ENCODE measurements around the gene AK9. TPM values are rescaled to one million over a fixed set of nuclear protein-coding genes. Genes with fewer than 3 reads are reported as not detected.

The AK9 gene
- polyA plus RNA-seq, 10 donors: 4.5 to 7.5 (median 6.1) TPM

DNA sequence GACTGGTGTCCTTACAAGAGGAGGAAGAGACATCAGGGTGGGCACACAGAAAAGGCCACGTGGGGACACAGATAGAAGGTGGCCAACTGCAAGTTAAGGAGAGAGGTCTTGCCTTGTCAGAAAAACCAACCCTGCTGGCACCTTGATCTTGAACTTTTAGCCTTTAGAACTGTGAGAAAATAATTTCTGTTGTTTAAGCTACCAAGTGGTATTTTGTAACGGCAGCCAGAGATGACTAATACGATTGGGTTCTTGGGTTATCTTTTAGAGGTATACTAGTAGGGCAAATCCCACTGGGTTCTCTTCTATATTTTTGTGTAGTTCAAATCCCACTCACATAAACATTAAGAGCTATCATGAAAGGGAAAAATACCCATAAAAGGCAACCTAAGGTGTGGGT, 176.1 kb downstream of the AK9 start:
- no peak for DNase-seq

DNA sequence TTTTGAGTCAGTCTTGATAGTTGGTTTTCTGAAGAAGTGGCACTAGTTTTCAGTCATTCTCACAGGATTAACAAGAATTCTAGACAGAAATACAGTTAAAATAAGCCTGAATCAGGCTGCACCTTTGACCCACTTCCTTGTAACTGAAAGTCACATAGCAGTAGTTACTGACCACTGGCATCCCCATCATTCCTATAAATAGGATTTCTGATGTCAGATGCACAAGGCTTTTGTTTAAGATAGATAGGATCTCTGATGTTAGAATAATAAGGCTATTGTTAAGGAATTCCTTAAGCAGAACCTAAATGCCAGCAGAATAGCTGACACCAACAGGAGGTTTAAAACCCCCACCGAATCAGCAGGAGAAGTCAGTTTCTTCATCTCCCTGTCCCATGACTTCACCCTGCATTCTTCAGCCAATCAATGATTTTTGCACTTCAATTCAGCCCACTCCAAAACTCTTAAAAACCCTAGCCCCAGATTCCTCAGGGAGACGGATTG, 177.4 kb downstream of the AK9 start:
- no peak for DNase-seq

DNA sequence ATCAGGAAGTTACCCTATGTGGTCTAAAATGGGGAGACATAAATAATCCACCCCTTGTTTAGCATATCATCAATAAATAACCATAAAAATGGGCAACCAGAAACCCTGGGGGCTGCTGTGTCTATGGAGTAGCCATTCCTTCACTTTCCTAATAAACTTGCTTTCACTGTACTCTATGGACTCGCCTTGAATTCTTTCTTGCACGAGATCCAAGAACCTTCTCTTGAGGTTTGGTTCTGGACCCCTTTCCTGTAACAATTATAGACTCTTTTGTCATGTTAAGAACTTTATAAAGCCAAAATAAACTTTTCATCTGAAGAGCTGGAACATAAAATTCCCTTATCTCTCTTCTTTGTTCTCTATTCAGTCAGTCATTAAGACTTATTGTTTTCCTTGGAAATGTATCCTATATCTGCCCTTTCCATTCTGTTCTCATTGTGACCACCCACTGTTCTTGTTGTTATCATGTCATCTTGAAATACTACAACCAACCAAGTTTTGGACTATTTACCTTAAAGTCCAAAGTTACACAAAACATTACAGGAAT, 178.7 kb downstream of the AK9 start:
- no peak for DNase-seq

DNA sequence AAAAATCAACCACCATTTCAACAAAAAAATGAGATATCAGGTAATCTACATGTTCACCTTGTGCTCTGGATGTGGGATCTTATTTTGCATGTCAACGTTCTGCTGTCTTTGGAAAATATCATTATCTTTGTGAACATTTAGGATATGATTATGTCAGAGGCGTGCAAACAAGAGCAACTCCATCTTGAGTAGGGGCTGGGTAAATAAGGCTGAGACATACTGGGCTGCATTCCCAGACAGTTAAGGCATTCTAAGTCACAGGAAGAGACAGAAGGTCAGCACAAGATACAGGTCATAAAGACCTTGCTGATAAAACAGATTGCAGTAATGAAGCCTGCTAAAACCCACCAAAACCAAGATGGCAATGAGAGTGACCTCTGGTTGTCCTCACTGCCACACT, 179.2 kb downstream of the AK9 start:
- DNase-seq: no peak

DNA sequence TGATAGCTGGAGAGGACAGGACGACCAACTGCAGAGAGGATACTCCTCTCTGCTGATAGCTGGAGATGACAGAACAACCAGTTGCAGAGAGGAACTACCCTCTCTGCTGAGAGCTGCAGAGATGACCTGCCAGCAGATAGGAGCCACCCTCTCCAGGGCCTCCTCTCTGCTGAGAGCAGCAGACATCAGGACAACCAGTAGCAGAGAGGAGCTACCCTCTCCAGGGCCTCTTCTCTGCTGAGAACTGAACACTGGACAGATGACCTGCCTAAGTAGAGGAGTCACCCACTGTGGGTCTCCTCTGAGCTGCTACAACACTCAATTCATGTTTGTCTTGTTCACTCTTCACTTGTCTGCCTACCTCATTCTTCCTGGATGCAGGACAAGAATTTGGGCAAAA, 180.6 kb downstream of the AK9 start:
- DNase-seq: no peak

DNA sequence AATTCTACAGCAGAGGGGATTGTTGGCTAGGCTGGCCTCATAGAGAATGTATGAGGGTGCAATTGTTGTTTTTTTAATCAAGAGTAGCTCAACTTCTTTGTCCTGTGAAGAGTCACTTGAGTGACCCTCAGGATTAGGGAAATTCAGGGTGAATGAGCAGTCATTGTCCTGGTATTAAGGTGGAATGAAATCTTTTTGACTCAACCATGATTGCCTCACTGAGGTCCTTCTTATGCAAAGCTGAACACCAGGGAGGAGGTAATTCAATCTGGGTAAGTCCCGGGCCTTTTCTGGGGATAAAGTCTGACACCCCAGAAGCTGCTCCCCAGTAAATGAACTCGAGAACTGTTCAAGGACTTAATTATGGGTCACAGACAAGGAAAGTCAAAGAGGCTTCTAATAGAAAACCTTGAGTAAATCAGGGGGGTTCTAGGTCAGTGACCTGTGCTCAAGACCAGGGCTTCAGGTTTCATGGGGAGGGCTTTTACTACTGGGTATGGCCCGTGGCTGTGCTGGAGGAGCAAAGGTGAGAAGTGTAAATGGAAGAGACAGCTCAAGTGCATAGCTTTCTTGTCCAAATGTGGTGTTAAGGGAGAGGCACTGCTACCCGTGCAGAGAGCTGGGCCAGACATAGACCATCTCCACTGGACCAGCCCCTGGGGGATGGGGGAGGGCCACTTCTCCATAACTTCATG, 182.7 kb downstream of the AK9 start:
- DNase-seq: no peak

DNA sequence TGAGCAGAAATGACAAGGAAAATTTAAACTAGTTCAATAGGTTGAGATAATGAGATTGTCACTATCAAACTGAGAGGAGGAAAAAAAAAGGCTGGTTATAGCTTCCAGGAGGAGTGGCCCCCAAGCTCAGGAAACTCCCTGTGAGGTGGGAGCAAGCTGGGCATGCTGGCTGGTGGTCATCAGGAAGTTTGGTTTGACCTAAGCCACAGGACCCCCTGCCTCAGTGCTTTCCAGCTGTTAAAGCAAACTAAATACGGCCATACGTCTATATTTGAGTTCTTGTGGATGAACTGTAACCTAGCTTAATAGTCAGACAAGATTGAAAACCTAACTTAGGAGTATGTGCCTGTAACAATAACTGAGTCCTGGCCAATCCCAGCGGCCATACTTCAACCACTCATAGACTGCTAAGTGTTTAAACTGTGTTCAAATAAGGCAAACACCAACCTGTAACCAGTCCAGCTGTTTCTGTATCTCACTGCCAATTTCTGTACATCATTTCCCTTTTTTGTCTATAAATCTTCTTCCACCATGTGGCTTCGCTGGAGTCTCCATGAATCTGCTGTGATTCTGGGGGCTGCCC, 183.4 kb downstream of the AK9 start:
- no peak for DNase-seq

DNA sequence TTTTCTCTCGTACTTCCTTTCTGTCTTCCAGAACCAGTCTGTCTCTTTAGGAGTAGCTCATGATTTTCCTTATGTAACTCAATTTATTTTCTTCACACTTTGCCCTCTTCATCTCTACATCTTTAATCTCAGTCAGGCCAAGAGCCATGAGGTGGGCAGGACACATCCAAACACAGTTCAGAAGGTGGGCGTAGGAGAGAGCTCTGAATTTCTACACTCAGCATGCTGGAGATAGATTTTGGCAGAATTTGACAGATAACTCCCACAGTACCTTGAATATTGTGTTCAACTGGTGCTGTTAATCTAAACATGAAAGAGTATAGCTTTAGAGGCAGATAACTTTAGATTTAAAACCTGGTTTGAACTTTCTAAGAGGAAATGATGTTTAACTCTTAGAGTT, 184.2 kb downstream of the AK9 start:
- DNase-seq: no peak

DNA sequence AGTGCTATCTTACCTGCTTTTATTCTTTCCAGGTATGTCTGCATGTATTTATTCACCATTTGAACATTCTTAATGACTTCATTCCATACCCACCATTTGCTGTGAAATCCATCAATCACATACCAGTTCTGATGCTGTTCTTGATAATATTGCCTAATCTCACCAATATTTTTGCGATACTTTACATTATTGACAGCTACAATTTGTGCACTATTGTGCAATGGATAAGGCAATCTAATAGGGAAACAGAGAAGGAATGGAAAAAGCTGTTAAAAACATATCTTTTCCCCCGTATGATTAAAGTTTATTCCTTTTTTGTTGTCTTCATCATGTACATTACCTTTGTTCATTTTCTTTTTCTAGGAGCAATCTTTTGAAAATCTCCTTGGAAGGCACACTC, 184.7 kb downstream of the AK9 start:
- no peak for DNase-seq

DNA sequence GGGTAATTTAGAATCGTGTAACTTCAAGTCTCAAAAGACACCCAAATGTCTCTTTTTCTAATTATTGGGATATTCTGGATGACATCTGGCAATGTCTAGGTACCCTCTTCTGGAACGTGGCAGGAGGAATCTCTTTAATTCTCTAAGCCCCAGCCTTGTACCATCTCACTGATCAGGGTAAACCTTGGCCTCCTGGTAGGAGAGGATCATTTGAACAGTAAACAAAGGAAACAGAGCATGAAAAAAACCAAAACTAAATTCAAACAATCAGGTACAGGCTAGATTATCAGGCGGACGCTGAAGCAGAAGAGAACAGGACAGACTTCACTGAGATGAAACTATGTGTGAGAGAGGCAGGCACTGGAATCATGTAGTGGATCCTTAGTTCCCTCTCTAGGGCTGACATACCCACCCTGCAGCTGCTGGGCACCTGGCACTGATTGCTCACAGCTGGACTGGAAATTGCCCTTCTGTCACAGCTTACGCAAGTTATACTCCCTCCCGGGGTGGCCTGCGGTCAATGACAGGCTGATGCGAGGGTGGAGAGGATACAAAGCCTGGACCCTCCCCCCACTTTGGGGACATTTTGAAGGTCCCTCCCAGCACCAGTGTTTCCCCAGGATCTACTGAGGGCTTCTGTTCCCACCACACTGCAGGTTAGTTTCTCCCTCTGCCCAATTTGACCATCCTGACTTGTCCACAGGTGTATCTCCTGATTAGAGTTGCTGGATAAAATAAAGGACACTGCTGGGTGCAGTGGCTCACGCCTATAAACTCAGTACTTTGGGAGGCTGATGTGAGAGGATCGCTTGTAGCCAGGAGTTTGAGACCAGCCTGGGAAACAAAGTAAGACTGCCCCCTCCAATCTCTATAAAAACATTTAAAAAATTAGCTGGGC, 187.4 kb downstream of the AK9 start:
- DNase-seq: peak in 2 of 3 donors; percentile 41 to 61

DNA sequence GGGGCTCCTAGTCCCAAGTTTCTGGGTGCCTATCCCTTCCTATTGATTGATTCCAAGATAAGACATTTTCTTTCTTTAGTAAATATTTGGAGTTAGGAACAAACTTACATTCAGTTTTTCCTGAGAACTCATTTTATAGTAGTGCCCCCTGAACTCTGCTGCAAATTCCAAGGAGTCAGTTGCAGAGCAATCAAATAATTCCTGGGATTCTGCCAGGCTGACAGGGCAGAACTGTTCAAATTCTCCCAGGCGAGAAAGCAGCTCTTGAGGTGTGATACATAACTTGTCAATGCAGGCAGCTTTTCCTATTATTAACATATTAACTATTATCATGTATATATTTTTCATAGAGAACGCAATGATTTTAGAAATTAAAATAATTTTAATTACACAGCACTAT, 192.1 kb downstream of the AK9 start:
- DNase-seq: no peak

DNA sequence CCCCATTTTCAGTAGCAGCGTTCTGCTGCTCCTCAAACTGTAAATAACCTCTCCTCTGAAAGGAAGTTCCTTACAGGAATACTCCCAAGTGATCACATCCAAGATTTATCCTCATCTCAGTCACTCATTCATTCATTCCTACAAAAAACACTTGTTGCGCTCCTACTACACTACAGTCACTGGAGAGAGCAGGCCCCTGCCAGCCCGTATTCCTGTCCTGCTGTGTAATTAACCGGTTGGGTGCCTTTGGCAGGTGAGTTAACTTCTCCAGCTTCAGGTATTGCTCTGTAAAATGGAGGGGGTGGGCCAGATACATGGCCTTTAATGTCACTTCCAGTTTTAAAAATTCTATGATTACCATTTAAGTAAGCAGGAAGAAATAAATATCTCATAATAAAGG, 192.9 kb downstream of the AK9 start:
- no peak for DNase-seq

DNA sequence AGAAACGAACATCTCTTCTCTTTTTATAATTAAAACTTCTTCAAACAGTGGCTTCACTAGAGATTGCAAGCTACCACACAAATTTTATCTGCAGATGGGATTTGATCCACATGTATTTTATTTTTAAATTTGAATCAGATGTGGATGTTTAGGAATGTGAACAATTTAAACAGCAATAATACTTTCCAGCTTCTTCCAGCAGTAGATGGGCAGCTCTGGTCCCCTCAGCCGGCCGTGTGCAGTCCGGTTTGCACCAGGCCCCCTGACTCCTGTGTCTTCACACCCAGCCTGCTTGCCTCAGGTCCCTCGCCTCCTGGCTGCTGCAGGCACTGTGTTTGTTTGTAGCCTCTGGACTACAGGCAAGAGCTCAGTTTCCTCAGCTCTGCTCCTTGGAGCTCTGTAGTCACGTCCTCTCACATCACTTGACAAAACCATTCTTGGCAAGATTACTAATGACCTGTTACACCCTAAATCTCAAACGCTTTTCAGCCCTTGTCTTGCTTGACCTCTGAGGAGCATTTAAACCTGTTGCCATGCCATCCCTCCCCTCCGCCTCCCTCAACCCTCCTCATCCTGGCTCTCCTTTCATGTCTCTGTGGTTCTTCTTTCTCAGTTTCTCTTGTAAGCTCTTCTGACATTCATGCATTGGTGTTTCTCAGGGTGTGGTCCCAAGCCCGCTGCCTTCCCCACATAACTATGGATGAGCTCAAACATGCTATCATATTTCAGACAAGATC, 194.8 kb downstream of the AK9 start:
- peak in 1 of 3 donors; percentile 37 for DNase-seq

DNA sequence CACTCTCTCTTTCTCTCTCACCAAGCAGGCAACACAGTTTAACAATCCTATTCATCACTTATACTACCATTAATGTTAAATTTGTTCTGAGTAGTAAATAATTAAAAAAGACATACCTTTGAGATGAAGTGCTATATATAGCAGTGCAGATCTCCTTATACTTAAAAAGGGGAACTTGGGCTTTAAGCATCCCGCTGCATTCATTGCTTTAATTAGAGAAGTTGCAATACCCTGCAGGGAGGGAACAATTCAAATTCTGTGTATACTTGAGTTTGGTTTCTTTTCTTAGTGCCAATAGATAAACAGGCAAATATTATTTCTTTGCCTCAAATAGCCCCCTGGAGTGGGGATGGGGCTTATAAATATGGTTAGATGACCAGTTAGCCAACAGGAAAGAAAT, 197.1 kb downstream of the AK9 start:
- DNase-seq: no peak

DNA sequence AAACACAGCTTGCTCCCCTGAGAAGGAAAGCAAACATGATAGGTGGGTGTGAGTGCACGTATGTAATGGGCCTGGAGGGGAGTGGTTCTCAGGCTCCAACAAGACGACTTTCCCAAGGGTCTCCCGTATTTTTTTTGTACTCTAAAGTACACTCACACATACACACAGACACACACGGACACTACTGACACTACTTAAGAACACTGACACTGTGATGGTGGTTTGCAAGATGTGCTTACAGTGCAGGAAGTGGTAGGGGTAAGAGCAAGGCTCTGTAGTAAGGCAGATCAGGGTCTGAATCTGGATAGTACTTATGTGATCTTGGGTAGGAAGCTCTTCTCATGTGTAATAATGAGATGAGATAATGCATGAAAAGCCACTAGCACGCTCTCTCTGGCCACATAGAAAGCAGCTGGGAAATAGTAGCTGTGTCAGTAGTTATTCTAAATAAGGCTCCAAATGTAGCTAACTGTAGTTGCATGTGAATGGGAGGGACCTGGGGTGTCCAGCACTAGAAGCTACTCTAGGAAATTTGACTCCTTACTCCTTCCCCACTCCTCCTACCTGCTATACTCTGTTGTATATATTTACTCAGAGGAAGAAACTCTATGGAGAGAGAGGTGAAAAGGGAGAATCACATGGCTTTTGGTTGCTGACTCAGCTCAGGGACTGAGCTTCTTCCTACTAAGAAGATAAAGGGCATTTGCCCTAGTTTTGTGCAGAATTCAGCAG, 199.6 kb downstream of the AK9 start:
- DNase-seq: peak in 1 of 3 donors; percentile 19

DNA sequence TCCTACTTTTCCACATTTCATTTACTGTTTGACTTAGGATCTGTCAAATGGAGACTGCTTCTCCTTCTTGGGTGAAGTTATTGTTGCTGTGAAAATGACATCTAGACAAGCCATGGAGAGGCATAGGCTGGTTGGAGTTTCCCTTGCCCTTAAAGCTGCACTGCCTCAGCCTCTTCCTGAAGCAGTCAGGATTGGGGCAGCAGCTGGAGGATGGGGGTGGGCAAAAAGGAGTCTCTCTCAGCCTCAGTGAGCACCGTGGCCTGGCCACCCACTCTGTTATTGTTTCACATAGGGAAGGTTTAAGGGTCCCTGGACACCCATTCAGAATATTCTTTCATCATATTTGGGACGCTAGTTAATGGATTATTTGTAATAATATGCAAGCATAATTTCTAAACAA, 200.3 kb downstream of the AK9 start:
- no peak for DNase-seq

DNA sequence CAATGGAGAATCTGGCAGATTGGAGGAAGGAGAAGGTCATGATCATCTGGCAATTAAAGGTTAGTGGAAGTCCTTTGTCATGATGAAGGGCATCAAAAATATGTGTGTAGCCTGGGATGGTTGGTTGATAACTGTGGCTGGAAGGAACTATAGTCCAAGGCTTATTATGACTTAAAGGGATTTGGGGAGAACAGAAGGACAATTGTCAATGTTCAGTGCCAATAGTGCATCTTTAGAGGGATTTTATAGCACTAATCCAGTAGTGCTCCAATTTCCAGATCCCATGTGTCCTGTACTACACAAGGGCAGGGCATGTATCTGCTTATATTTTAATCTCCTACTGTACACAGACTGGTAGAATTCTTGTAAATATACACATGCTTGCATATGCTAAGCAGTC, 203.0 kb downstream of the AK9 start:
- DNase-seq: no peak

DNA sequence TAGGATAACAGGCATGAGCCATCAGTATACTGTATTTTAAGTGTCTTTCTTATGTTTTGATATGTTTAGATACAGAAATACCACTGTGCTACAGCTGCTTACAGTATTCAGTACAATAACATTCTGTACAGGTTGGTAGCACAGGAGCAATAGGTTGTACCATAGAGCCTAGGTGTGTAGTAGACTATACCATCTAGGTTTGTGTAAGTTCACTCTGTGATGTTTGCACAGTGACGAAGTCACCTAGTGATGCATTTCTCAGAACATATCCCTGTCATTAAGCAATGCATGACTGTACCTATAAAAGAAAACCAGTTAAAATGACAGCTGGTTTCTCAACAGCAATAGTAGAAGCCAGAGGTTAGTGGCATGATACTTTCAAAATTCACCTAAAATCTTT, 204.9 kb downstream of the AK9 start:
- no peak for DNase-seq

DNA sequence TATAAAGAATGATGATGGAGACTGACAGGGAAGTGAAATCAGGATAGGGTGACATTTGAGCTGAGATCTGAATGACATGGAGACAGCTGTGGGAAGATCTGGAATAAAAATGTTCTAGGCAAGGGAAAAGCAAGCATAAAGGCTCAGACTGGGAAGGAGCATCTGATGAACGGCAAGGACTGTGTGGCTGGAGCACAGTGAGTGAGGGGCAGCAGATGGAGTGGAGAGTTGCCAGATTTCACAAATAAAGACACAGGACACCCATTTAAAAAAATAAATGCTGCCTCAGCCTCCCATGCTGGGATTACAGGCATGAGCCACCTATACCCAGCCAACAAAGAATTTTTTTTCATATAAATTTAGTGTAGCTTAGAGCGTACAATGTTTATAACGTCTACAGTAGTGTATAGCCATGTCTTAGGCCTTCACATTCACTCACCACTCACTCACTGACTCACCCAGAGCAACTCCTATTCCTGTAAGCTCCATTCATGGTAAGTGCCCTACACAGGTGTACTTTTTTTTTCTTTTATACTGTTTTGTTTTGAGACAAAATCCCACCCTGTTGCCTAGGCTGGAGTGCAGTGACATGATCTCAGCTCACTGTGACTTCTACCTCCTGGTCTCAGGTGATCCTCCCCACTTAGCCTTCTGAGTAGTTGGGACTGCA, 205.6 kb downstream of the AK9 start:
- peak in 1 of 3 donors; percentile 20 for DNase-seq

DNA sequence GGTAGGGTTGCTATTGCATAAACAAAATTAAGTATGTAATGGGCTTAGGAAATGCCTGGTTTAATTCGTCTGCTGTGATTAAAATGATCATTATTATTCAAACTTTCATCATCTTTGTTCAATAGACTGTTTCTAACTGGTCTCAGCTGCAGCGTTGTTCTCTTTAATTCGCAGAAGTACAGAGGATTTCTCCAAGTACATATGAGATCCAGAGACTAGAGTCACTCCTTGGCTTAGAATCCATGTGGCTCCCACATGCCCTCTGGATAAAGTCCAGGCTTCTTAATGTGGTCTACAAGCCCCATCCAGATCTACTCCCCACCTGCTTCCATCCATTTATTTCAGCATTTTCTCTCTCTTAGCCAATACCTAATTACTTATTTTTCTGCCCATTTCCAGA, 206.9 kb downstream of the AK9 start:
- DNase-seq: peak in 2 of 3 donors; percentile 31 to 57

DNA sequence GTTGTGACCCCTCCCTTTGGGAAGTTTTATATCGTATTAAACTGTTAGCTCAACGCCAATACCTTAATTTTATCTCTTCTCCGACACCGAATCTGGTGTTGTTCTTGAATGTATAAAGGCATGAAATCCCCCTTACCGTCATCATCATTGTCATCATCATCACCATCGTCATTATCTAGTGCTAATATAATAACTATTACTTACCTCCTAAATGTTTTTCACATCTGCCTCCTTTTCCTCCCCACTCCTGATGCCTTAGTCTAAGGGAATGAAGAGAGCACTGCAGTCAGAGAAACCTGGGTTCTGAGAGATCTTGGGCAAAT, 207.3 kb downstream of the AK9 start:
- DNase-seq: no peak

Data from muscle of back (tissue), 11 donors.